Measurements from ENCODE around the gene ATP1B3.

The ATP1B3 gene

GRCh38 chr3:141876381-141876890, at the start of gene ATP1B3:
ATP1B3 (plus strand) TSS chr3:141876643; CDS start chr3:141876802, 159 bp downstream.
- peaks cover 0 to 27% (median 25%) of the 10 kb centered on the region in 5 donors for H3K4me1 ChIP-seq (ENCODE audit: control insufficient read depth in 5 of 5, insufficient read depth in 5 of 5, low read length in 5 of 5)
- H3K9me3 ChIP-seq (ENCODE audit: control insufficient read depth in 5 of 5, low read length in 5 of 5): no peaks in the 10 kb centered on the region
- H3K36me3 ChIP-seq (ENCODE audit: control insufficient read depth in 5 of 5, insufficient read depth in 5 of 5, low read length in 5 of 5): no peaks in the 10 kb centered on the region
- H3K27ac ChIP-seq (ENCODE audit: low read depth, low read length): peak within 1 kb of the TSS; percentile 92
- H3K27me3 ChIP-seq (ENCODE audit: control insufficient read depth in 5 of 5, insufficient read depth in 4 of 5, low read length in 5 of 5): no peaks in the 10 kb centered on the region
- H3K9ac ChIP-seq (ENCODE audit: low read length in 5 of 5): peak within 1 kb of the TSS; percentile 75 to 96 (median 92)
- peak within 1 kb of the TSS; percentile 80 to 90 (median 85) for H3K4me3 ChIP-seq (ENCODE audit: low read depth in 1 of 5, low read length in 5 of 5)

GRCh38 chr3:141828487-141828886, 48.0 kb upstream of the ATP1B3 start:
- Histone ChIP-seq H3K4me1 (ENCODE audit: control insufficient read depth in 5 of 5, insufficient read depth in 5 of 5, low read length in 5 of 5) (peaks cover 0 to 10% (median 5%) of the 10 kb centered on the region in 5 donors), H3K27me3 (ENCODE audit: control insufficient read depth in 5 of 5, insufficient read depth in 4 of 5, low read length in 5 of 5) (no peaks in the 10 kb centered on the region), H3K9ac (ENCODE audit: low read length in 5 of 5) (no peak overlapping the region), H3K27ac (ENCODE audit: low read depth, low read length) (no peak overlapping the region), H3K9me3 (ENCODE audit: control insufficient read depth in 5 of 5, low read length in 5 of 5) (no peaks in the 10 kb centered on the region), H3K4me3 (ENCODE audit: low read depth in 1 of 5, low read length in 5 of 5) (no peak overlapping the region), H3K36me3 (ENCODE audit: control insufficient read depth in 5 of 5, insufficient read depth in 5 of 5, low read length in 5 of 5) (no peaks in the 10 kb centered on the region)

DNA sequence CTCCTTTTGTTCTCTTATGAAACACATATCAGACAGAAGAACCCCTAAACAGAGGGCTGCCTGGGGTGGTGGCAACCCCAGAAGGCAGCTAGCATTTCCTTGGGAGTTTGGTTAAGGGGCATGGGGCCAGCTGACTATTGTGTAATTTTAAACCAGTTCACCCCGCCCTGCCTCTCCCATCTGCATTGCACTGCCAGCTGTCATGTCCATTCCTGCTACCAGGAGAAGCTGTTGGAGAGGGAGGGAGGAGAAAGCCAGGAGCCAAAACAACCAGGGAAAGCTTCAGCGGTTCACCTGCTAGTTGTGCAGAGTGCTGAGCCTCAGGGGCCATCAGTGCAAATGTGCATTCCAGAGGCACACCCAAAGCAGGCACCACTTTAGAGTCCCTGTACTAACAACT, 47.6 kb upstream of the ATP1B3 start:
- peak overlapping the region in 1 of 5 donors; percentile 23 for H3K9ac ChIP-seq (ENCODE audit: low read length in 5 of 5)
- H3K27me3 ChIP-seq (ENCODE audit: control insufficient read depth in 5 of 5, insufficient read depth in 4 of 5, low read length in 5 of 5): no peaks in the 10 kb centered on the region
- H3K27ac ChIP-seq (ENCODE audit: low read depth, low read length): no peak overlapping the region
- H3K4me1 ChIP-seq (ENCODE audit: control insufficient read depth in 5 of 5, insufficient read depth in 5 of 5, low read length in 5 of 5): peaks cover 0 to 10% (median 5%) of the 10 kb centered on the region in 5 donors
- no peak overlapping the region for H3K4me3 ChIP-seq (ENCODE audit: low read depth in 1 of 5, low read length in 5 of 5)
- H3K36me3 ChIP-seq (ENCODE audit: control insufficient read depth in 5 of 5, insufficient read depth in 5 of 5, low read length in 5 of 5): no peaks in the 10 kb centered on the region
- no peaks in the 10 kb centered on the region for H3K9me3 ChIP-seq (ENCODE audit: control insufficient read depth in 5 of 5, low read length in 5 of 5)

- no peak overlapping the region for H3K27ac ChIP-seq (ENCODE audit: low read depth, low read length)
- no peaks in the 10 kb centered on the region for H3K27me3 ChIP-seq (ENCODE audit: control insufficient read depth in 5 of 5, insufficient read depth in 4 of 5, low read length in 5 of 5)
- H3K4me1 ChIP-seq (ENCODE audit: control insufficient read depth in 5 of 5, insufficient read depth in 5 of 5, low read length in 5 of 5): peaks cover 0 to 8% (median 5%) of the 10 kb centered on the region in 5 donors
- no peak overlapping the region for H3K4me3 ChIP-seq (ENCODE audit: low read depth in 1 of 5, low read length in 5 of 5)
- H3K9me3 ChIP-seq (ENCODE audit: control insufficient read depth in 5 of 5, low read length in 5 of 5): no peaks in the 10 kb centered on the region
- no peaks in the 10 kb centered on the region for H3K36me3 ChIP-seq (ENCODE audit: control insufficient read depth in 5 of 5, insufficient read depth in 5 of 5, low read length in 5 of 5)
- H3K9ac ChIP-seq (ENCODE audit: low read length in 5 of 5): no peak overlapping the region
Measured at GRCh38 chr3:141830508-141830907, 45.9 kb upstream of the ATP1B3 start.

GRCh38 chr3:141834292-141834691, 42.2 kb upstream of the ATP1B3 start:
- H3K4me1 ChIP-seq (ENCODE audit: control insufficient read depth in 5 of 5, insufficient read depth in 5 of 5, low read length in 5 of 5): no peaks in the 10 kb centered on the region
- no peaks in the 10 kb centered on the region for H3K36me3 ChIP-seq (ENCODE audit: control insufficient read depth in 5 of 5, insufficient read depth in 5 of 5, low read length in 5 of 5)
- no peaks in the 10 kb centered on the region for H3K27me3 ChIP-seq (ENCODE audit: control insufficient read depth in 5 of 5, insufficient read depth in 4 of 5, low read length in 5 of 5)
- H3K9me3 ChIP-seq (ENCODE audit: control insufficient read depth in 5 of 5, low read length in 5 of 5): no peaks in the 10 kb centered on the region
- no peak overlapping the region for H3K27ac ChIP-seq (ENCODE audit: low read depth, low read length)
- no peak overlapping the region for H3K4me3 ChIP-seq (ENCODE audit: low read depth in 1 of 5, low read length in 5 of 5)
- no peak overlapping the region for H3K9ac ChIP-seq (ENCODE audit: low read length in 5 of 5)

DNA sequence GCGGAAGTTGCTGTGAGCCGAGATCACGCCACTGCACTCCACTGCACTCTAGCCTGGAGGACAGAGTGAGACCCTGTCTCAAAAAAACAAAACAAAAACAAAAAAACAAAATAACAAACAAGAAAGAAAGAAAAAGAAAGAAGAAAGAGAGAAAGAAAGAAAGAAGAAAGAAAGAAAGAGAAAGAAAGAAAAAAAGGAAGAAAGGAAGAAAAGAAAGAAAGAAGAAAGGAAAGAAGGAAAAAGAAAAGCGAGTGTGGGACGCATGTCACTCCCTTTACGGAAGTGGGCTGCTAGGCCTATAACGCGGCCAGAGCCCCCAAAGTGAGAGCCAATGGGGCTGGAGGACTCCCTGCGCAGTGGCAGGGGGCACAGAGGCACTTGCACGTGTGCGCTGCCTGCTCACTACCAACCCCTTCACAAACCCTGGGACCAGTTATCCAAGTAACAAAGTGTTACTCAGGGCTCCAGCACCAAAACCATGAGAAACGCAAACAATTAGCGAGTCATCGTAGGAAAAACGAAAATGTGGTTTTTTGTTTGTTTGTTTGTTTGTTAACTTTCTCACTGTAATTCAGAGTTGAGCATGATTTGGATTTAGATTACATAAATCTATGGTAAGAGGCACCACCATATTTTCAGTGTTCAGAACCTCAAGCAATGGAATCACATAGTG, 40.8 kb upstream of the ATP1B3 start:
- Histone ChIP-seq H3K27me3 (ENCODE audit: control insufficient read depth in 5 of 5, insufficient read depth in 4 of 5, low read length in 5 of 5) (no peaks in the 10 kb centered on the region), H3K27ac (ENCODE audit: low read depth, low read length) (no peak overlapping the region), H3K4me3 (ENCODE audit: low read depth in 1 of 5, low read length in 5 of 5) (no peak overlapping the region), H3K9ac (ENCODE audit: low read length in 5 of 5) (no peak overlapping the region), H3K9me3 (ENCODE audit: control insufficient read depth in 5 of 5, low read length in 5 of 5) (no peaks in the 10 kb centered on the region), H3K36me3 (ENCODE audit: control insufficient read depth in 5 of 5, insufficient read depth in 5 of 5, low read length in 5 of 5) (no peaks in the 10 kb centered on the region), H3K4me1 (ENCODE audit: control insufficient read depth in 5 of 5, insufficient read depth in 5 of 5, low read length in 5 of 5) (no peaks in the 10 kb centered on the region)

DNA sequence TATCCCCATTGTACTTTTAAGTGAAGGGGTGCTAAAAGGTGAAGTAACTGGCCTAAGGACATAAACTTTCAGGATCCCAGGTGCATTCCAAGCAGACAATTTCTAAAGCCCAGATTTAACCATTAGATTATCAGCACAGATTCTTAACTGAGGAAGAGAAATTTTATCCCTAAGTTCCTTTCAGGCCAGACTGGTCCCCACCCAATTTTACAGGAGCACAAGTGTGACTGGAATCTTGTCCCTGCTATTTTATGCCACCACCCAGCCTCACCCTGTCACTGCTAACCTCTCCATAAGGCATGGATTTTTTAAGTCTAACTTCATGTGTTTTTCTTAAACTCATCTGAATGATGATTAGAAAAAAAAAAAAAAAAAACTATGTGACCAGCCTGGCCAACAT, 37.1 kb upstream of the ATP1B3 start:
- no peak overlapping the region for H3K4me3 ChIP-seq (ENCODE audit: low read depth in 1 of 5, low read length in 5 of 5)
- H3K4me1 ChIP-seq (ENCODE audit: control insufficient read depth in 5 of 5, insufficient read depth in 5 of 5, low read length in 5 of 5): peaks cover 0 to 5% (median 0%) of the 10 kb centered on the region in 5 donors

DNA sequence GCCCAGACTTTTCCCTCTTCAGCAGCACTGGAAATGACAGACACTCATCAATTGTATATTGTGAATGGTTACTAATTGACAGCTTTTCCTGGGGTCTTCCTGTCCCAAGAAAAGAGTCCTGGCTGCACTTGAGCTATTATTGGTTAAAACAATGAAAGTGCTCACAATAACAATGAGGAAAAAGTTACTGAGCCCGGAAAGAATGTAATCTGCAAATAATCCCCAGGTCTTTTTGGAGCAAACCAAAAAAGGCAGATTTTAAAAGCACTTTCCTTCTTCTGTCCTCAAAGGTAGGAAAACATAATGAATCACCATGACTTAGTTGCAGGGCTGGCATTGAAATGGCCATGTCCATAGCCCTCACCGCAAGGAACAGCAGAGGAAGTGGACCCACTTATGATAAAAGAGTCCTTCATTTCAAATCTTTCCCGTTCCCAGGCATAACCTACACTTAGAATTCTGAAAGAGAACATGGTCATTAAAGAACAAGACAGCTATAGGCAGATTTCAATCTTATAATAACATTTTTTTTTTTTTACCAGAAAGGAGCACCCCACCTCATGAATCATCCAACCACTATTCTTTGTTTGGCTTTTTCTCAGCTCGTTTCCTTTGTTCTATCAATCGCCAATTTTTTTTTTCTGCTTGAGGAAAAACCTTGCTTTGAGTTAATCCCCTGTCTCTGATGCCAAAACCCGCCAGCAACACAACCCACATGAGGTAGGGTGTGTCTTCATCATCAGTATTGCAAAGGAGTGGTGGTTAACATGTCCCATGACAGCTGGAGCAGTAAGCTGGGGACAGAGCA, 35.5 kb upstream of the ATP1B3 start:
- H3K27ac ChIP-seq (ENCODE audit: low read depth, low read length): peak overlapping the region; percentile 23

More for the DNA sequence above, 37.1 kb upstream of the ATP1B3 start:
- no peaks in the 10 kb centered on the region for H3K27me3 ChIP-seq (ENCODE audit: control insufficient read depth in 5 of 5, insufficient read depth in 4 of 5, low read length in 5 of 5)
- H3K9me3 ChIP-seq (ENCODE audit: control insufficient read depth in 5 of 5, low read length in 5 of 5): no peaks in the 10 kb centered on the region
- no peak overlapping the region for H3K27ac ChIP-seq (ENCODE audit: low read depth, low read length)
- no peak overlapping the region for H3K9ac ChIP-seq (ENCODE audit: low read length in 5 of 5)
- no peaks in the 10 kb centered on the region for H3K36me3 ChIP-seq (ENCODE audit: control insufficient read depth in 5 of 5, insufficient read depth in 5 of 5, low read length in 5 of 5)

DNA sequence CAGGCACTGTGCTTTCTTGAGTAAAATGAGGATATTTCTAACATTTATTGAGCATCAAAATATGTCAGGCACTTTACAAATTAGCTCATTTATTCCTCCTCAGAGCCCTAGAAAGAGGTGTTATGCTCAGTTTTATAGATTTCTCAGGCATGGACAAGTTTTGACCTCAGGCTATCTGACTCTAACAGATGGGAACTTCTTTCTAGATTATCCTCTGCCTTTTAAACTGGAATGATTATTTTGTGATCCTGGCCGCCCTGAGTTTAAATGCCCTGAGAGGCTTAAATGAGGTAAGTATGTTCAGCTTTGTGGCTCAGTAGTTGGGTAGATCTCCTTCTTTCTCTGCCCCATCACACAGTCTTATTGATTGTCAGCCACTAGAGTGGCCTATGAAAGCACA, 32.3 kb upstream of the ATP1B3 start:
- H3K36me3 ChIP-seq (ENCODE audit: control insufficient read depth in 5 of 5, insufficient read depth in 5 of 5, low read length in 5 of 5): no peaks in the 10 kb centered on the region
- H3K9ac ChIP-seq (ENCODE audit: low read length in 5 of 5): no peak overlapping the region
- H3K9me3 ChIP-seq (ENCODE audit: control insufficient read depth in 5 of 5, low read length in 5 of 5): peaks cover 0 to 3% (median 0%) of the 10 kb centered on the region in 5 donors
- peaks cover 0 to 11% (median 2%) of the 10 kb centered on the region in 5 donors for H3K4me1 ChIP-seq (ENCODE audit: control insufficient read depth in 5 of 5, insufficient read depth in 5 of 5, low read length in 5 of 5)
- no peak overlapping the region for H3K27ac ChIP-seq (ENCODE audit: low read depth, low read length)
- H3K27me3 ChIP-seq (ENCODE audit: control insufficient read depth in 5 of 5, insufficient read depth in 4 of 5, low read length in 5 of 5): no peaks in the 10 kb centered on the region
- no peak overlapping the region for H3K4me3 ChIP-seq (ENCODE audit: low read depth in 1 of 5, low read length in 5 of 5)

More for the DNA sequence above, 35.5 kb upstream of the ATP1B3 start:
- H3K4me1 ChIP-seq (ENCODE audit: control insufficient read depth in 5 of 5, insufficient read depth in 5 of 5, low read length in 5 of 5): peaks cover 0 to 10% (median 0%) of the 10 kb centered on the region in 5 donors
- H3K9me3 ChIP-seq (ENCODE audit: control insufficient read depth in 5 of 5, low read length in 5 of 5): peaks cover 0 to 3% (median 0%) of the 10 kb centered on the region in 5 donors
- H3K27me3 ChIP-seq (ENCODE audit: control insufficient read depth in 5 of 5, insufficient read depth in 4 of 5, low read length in 5 of 5): no peaks in the 10 kb centered on the region
- no peak overlapping the region for H3K9ac ChIP-seq (ENCODE audit: low read length in 5 of 5)
- H3K4me3 ChIP-seq (ENCODE audit: low read depth in 1 of 5, low read length in 5 of 5): peak overlapping the region in 1 of 5 donors; percentile 6
- no peaks in the 10 kb centered on the region for H3K36me3 ChIP-seq (ENCODE audit: control insufficient read depth in 5 of 5, insufficient read depth in 5 of 5, low read length in 5 of 5)

DNA sequence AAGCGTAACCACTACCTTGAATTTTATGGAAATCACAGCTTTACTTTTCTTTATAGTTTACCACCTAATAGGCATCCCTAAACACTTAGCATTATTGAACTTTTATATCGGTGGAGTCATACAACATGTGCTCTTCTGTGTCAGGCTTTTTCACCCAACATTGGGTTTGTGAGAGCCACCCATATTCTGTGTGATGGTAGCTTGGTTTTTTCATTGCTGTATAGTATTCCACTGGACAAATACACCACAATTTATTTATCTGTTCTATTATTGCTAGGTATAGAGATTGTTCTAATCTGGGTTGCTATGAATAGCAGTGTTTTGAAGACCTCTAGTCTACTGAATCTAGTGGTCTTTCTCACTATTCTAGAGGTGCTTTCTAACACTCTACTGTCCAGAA, 31.6 kb upstream of the ATP1B3 start:
- Histone ChIP-seq H3K9me3 (ENCODE audit: control insufficient read depth in 5 of 5, low read length in 5 of 5) (peaks cover 0 to 3% (median 0%) of the 10 kb centered on the region in 5 donors), H3K27me3 (ENCODE audit: control insufficient read depth in 5 of 5, insufficient read depth in 4 of 5, low read length in 5 of 5) (no peaks in the 10 kb centered on the region), H3K9ac (ENCODE audit: low read length in 5 of 5) (no peak overlapping the region), H3K4me1 (ENCODE audit: control insufficient read depth in 5 of 5, insufficient read depth in 5 of 5, low read length in 5 of 5) (peaks cover 0 to 13% (median 2%) of the 10 kb centered on the region in 5 donors), H3K36me3 (ENCODE audit: control insufficient read depth in 5 of 5, insufficient read depth in 5 of 5, low read length in 5 of 5) (no peaks in the 10 kb centered on the region), H3K4me3 (ENCODE audit: low read depth in 1 of 5, low read length in 5 of 5) (no peak overlapping the region), H3K27ac (ENCODE audit: low read depth, low read length) (no peak overlapping the region)
